AG09309 (cell line): ENCODE results near the gene STRBP.

ENCODE experiments used
- DNase-seq: peaks from one replicate; pipeline ENCODE4 v3.0.0-alpha.2; 2010; ENCODE audit warnings: low read depth
- H3K4me3 ChIP-seq: 2 replicates; pipeline ENCODE4 v1.5.1; 2011; ENCODE audit warnings: mild to moderate bottlenecking, low read depth, low read length, moderate library complexity; ENCODE audit not compliant: control insufficient read depth
- CTCF ChIP-seq: IDR thresholded peaks from 2 replicates; pipeline ENCODE4 v1.5.1; 2011; ENCODE audit warnings: mild to moderate bottlenecking, low read depth, low read length, inconsistent platforms; ENCODE audit not compliant: insufficient read depth, control insufficient read depth; ENCODE audit errors: missing control alignments

The STRBP gene

GRCh38 chr9:123108976-123109375 is 159.4 kb downstream of the STRBP start:
- H3K4me3 ChIP-seq, result no peak overlapping the region
- no peak for TF ChIP-seq CTCF
- DNase-seq, result no peak

- DNase-seq, result no peak
- H3K4me3 ChIP-seq, result no peak overlapping the region
- TF ChIP-seq CTCF, result no peak
Measured at GRCh38 chr9:123107639-123108285, 160.6 kb downstream of the STRBP start.

GRCh38 chr9:123105490-123105889 is 162.9 kb downstream of the STRBP start:
- no peak for DNase-seq
- TF ChIP-seq CTCF, result no peak
- H3K4me3 ChIP-seq, result no peak overlapping the region

GRCh38 chr9:123104807-123105206 is 163.6 kb downstream of the STRBP start:
- TF ChIP-seq CTCF, result no peak
- no peak overlapping the region for H3K4me3 ChIP-seq
- no peak for DNase-seq

GRCh38 chr9:123102375-123103113 is 165.8 kb downstream of the STRBP start:
- no peak overlapping the region for H3K4me3 ChIP-seq
- no peak for DNase-seq
- TF ChIP-seq CTCF, result peak; percentile 32

- TF ChIP-seq CTCF, result no peak
- no peak overlapping the region for H3K4me3 ChIP-seq
- DNase-seq, result no peak
Measured at GRCh38 chr9:123099548-123099947, 168.8 kb downstream of the STRBP start.
